Measurements from ENCODE around the gene TBL2.

DNA sequence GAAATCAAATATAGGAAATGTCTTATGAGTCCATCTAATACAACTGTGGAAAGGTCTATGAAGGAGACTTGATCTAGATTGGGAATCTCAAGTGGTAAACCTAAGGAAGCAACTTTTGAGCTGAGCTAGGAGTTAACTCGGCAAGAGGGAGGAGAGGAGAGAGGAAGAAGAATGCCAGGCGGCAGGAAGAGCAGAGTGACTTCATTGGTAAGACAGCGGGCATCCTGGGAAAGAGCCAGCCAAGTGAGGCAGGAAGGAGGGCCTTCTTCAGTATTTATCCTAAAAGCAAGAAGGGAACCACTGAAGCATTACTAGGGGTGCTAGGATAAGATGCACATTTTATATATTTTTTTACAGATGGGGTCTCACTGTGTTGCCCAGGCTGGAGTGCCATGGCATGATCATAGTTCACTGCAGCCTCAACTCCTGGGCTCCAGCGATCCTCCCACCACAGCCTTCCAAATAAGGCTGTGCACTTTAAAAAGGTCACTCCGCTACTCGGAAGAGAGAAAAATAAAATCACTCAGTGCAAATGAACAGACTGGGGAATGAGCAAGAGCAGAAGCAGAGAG, 22.9 kb downstream of the TBL2 start:
- TF ChIP-seq BACH2 (CRISPR knock-in tag; IDR thresholded peaks at IDR 0.05; ENCODE audit: borderline replicate concordance) (no peak), ISL1 (CRISPR knock-in tag; IDR thresholded peaks at IDR 0.05) (no peak), PPARA (CRISPR knock-in tag; IDR thresholded peaks at IDR 0.05; ENCODE audit: borderline replicate concordance) (no peak), ESRRG (CRISPR knock-in tag; IDR thresholded peaks at IDR 0.05) (no peak), RARB (CRISPR knock-in tag; IDR thresholded peaks at IDR 0.05) (no peak), CSDC2 (CRISPR knock-in tag; IDR thresholded peaks at IDR 0.05) (no peak), ZFP3 (CRISPR knock-in tag; IDR thresholded peaks at IDR 0.05) (no peak), TOX (CRISPR knock-in tag; IDR thresholded peaks at IDR 0.05; ENCODE audit: borderline replicate concordance) (no peak), ZNF70 (CRISPR knock-in tag; IDR thresholded peaks at IDR 0.05) (no peak)
- TF ChIP-seq, protein P1, sequence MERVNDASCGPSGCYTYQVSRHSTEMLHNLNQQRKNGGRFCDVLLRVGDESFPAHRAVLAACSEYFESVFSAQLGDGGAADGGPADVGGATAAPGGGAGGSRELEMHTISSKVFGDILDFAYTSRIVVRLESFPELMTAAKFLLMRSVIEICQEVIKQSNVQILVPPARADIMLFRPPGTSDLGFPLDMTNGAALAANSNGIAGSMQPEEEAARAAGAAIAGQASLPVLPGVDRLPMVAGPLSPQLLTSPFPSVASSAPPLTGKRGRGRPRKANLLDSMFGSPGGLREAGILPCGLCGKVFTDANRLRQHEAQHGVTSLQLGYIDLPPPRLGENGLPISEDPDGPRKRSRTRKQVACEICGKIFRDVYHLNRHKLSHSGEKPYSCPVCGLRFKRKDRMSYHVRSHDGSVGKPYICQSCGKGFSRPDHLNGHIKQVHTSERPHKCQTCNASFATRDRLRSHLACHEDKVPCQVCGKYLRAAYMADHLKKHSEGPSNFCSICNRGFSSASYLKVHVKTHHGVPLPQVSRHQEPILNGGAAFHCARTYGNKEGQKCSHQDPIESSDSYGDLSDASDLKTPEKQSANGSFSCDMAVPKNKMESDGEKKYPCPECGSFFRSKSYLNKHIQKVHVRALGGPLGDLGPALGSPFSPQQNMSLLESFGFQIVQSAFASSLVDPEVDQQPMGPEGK (CRISPR knock-in tag; IDR thresholded peaks at IDR 0.05; ENCODE audit: borderline replicate concordance): no peak
- TF ChIP-seq, protein P2, sequence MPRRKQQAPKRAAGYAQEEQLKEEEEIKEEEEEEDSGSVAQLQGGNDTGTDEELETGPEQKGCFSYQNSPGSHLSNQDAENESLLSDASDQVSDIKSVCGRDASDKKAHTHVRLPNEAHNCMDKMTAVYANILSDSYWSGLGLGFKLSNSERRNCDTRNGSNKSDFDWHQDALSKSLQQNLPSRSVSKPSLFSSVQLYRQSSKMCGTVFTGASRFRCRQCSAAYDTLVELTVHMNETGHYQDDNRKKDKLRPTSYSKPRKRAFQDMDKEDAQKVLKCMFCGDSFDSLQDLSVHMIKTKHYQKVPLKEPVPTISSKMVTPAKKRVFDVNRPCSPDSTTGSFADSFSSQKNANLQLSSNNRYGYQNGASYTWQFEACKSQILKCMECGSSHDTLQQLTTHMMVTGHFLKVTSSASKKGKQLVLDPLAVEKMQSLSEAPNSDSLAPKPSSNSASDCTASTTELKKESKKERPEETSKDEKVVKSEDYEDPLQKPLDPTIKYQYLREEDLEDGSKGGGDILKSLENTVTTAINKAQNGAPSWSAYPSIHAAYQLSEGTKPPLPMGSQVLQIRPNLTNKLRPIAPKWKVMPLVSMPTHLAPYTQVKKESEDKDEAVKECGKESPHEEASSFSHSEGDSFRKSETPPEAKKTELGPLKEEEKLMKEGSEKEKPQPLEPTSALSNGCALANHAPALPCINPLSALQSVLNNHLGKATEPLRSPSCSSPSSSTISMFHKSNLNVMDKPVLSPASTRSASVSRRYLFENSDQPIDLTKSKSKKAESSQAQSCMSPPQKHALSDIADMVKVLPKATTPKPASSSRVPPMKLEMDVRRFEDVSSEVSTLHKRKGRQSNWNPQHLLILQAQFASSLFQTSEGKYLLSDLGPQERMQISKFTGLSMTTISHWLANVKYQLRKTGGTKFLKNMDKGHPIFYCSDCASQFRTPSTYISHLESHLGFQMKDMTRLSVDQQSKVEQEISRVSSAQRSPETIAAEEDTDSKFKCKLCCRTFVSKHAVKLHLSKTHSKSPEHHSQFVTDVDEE (CRISPR knock-in tag; IDR thresholded peaks at IDR 0.05): no peak
- TF ChIP-seq, protein P3, sequence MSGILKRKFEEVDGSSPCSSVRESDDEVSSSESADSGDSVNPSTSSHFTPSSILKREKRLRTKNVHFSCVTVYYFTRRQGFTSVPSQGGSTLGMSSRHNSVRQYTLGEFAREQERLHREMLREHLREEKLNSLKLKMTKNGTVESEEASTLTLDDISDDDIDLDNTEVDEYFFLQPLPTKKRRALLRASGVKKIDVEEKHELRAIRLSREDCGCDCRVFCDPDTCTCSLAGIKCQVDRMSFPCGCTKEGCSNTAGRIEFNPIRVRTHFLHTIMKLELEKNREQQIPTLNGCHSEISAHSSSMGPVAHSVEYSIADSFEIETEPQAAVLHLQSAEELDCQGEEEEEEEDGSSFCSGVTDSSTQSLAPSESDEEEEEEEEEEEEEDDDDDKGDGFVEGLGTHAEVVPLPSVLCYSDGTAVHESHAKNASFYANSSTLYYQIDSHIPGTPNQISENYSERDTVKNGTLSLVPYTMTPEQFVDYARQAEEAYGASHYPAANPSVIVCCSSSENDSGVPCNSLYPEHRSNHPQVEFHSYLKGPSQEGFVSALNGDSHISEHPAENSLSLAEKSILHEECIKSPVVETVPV (CRISPR knock-in tag; IDR thresholded peaks at IDR 0.05): no peak
- TF ChIP-seq, protein P4, sequence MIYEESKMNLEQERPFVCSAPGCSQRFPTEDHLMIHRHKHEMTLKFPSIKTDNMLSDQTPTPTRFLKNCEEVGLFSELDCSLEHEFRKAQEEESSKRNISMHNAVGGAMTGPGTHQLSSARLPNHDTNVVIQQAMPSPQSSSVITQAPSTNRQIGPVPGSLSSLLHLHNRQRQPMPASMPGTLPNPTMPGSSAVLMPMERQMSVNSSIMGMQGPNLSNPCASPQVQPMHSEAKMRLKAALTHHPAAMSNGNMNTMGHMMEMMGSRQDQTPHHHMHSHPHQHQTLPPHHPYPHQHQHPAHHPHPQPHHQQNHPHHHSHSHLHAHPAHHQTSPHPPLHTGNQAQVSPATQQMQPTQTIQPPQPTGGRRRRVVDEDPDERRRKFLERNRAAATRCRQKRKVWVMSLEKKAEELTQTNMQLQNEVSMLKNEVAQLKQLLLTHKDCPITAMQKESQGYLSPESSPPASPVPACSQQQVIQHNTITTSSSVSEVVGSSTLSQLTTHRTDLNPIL (CRISPR knock-in tag; IDR thresholded peaks at IDR 0.05; ENCODE audit: low read depth): no peak
